K562 (cell line): ENCODE measurements around the gene SNUPN. TPM values are rescaled to one million over a fixed set of nuclear protein-coding genes. Genes with fewer than 3 reads are reported as not detected.

ENCODE experiments used
- ATAC-seq: fragments of 200-7000 bp; cut with Tn5 transposase; 3 replicates; pipeline ENCODE4 v1.9.1; 2020; ENCODE audit warnings: moderate library complexity
- BruUV-seq: library from RNA; stranded (reverse); fragments of 400-500 nt; replicated peaks from 2 replicates; lab custom pipeline; 2021; lab: Mats Ljungman, UMichigan
- CTCF ChIA-PET: fragments of 300-600 bp; formaldehyde crosslinking; extraction: SDS; loops from one replicate; lab custom pipeline; 2021; ENCODE audit warnings: low intra/inter-chr PET ratio; lab: Yijun Ruan, JAX
- POLR2A ChIA-PET: fragments of 300-600, 350-650 bp; sonication (Branson Sonifier 250); formaldehyde crosslinking; extraction: SDS; loops from one replicate; lab custom pipeline; 2021; ENCODE audit warnings: antibody characterized with exemption, inconsistent platforms; lab: Yijun Ruan, JAX
- DNase-seq, 4 experiments: peaks; one replicate each; pipeline versions ENCODE4 v3.0.0 to v3.0.0-alpha.2; 2011 to 2018; ENCODE audit warnings: low spot score in 3 of 4, mixed read lengths in 3 of 4; ENCODE audit errors: extremely low read depth in 1 of 4
- FAIRE-seq: peaks from 2 replicates; lab custom pipeline; 2011; peaks lifted over from hg19 to GRCh38; lab: Jason Lieb, UNC
- H2AFZ ChIP-seq: 2 replicates; pipeline ENCODE4 v1.6.0; 2011; ENCODE audit warnings: low read depth, low read length, control low read depth, inconsistent platforms
- H3K27ac ChIP-seq: fragments of 200-600 bp; 3 replicates; pipeline ENCODE4 v1.8.0; 2011; ENCODE audit warnings: low read depth, mild to moderate bottlenecking, control low read depth, inconsistent platforms, low read length, moderate library complexity, mixed read lengths; ENCODE audit errors: extremely low read depth
- H3K27me3 ChIP-seq, 2 experiments: fragments of 300-600 bp in 1 of 2; 2 replicates in 1 of 2; 3 replicates in 1 of 2; pipeline versions ENCODE4 v1.6.0 to v1.8.0; 2011; ENCODE audit warnings: inconsistent platforms in 2 of 2, low read length in 2 of 2, mild to moderate bottlenecking in 1 of 2, mixed read lengths in 1 of 2, moderate library complexity in 1 of 2; ENCODE audit not compliant: control insufficient read depth in 2 of 2, insufficient read depth in 2 of 2
- H3K36me3 ChIP-seq: fragments of 300-600 bp; 3 replicates; pipeline ENCODE4 v1.8.0; 2011; ENCODE audit warnings: mild to moderate bottlenecking, low read length, inconsistent platforms; ENCODE audit not compliant: control insufficient read depth, insufficient read depth
- H3K4me1 ChIP-seq, 2 experiments: fragments of 200-600 bp in 1 of 2; replicated peaks in 1 of 2; 2 replicates in 1 of 2; 3 replicates in 1 of 2; pipeline versions ENCODE4 v1.5.1 to v1.8.0; 2011; ENCODE audit warnings: inconsistent platforms in 2 of 2, low read length in 2 of 2, mild to moderate bottlenecking in 1 of 2, mixed read lengths in 1 of 2, moderate library complexity in 1 of 2; ENCODE audit not compliant: control insufficient read depth in 2 of 2, insufficient read depth in 2 of 2
- H3K4me2 ChIP-seq: 2 replicates; pipeline ENCODE4 v1.6.1; 2011; ENCODE audit warnings: low read length, control low read depth, inconsistent platforms, mixed read lengths; ENCODE audit not compliant: insufficient read depth
- H3K4me3 ChIP-seq: fragments of 200-600 bp; sonication (generic), shearing (Covaris generic); 2 replicates; pipeline ENCODE4 v1.5.1; 2016; ENCODE audit warnings: control low read depth, inconsistent platforms
- H3K79me2 ChIP-seq: fragments of 200-600 bp; 3 replicates; pipeline ENCODE4 v1.8.0; 2011; ENCODE audit warnings: low read length, inconsistent platforms; ENCODE audit not compliant: control insufficient read depth, insufficient read depth
- H3K9ac ChIP-seq, 2 experiments: 2 replicates each; pipeline versions ENCODE4 v1.6.0 to v1.6.1; 2011; ENCODE audit warnings: low read depth in 2 of 2, low read length in 2 of 2, control low read depth in 1 of 2, inconsistent platforms in 1 of 2, mild to moderate bottlenecking in 1 of 2, mixed read lengths in 1 of 2; ENCODE audit not compliant: insufficient read depth in 1 of 2
- H3K9me1 ChIP-seq: one replicate; pipeline ENCODE4 v1.6.0; 2011; ENCODE audit warnings: inconsistent platforms, mild to moderate bottlenecking, low read length, moderate library complexity; ENCODE audit not compliant: control insufficient read depth, insufficient read depth
- H3K9me3 ChIP-seq: replicated peaks from 2 replicates; pipeline ENCODE4 v1.5.1; 2011; ENCODE audit warnings: low read depth, low read length, inconsistent platforms; ENCODE audit not compliant: control insufficient read depth, insufficient read depth
- H4K20me1 ChIP-seq: replicated peaks from 2 replicates; pipeline ENCODE4 v1.6.1; 2011; ENCODE audit warnings: low read length, inconsistent platforms, mixed read lengths; ENCODE audit not compliant: control insufficient read depth, insufficient read depth
- CAMTA2 ChIP-seq: fragments of 250-450 bp; sonication (Bioruptor Pico); conservative IDR thresholded peaks from 2 replicates; pipeline ENCODE4 v1.5.1; 2022
- JUNB ChIP-seq: fragments of 450-650 bp; formaldehyde crosslinking; conservative IDR thresholded peaks from 2 replicates; pipeline ENCODE4 v1.4.0; 2020; ENCODE audit warnings: mild to moderate bottlenecking
- NR1H2 ChIP-seq: sonication (generic); formaldehyde crosslinking; IDR thresholded peaks from 2 replicates; pipeline ENCODE4 v1.4.0; 2020; ENCODE audit warnings: mild to moderate bottlenecking, missing genetic modification reagents
- PTTG1 ChIP-seq: fragments of 450-650 bp; IDR thresholded peaks from 2 replicates; pipeline ENCODE4 v1.6.1; 2016; ENCODE audit warnings: low read depth, mild to moderate bottlenecking, missing genetic modification characterization, missing compliant biosample characterization
- SAFB2 ChIP-seq: fragments of 200-400 bp; formaldehyde crosslinking; IDR thresholded peaks from 2 replicates; pipeline ENCODE4 v1.6.1; 2018; ENCODE audit warnings: borderline replicate concordance, low read length, low read depth, moderate library complexity; ENCODE audit not compliant: severe bottlenecking
- TRIM24 ChIP-seq, 2 experiments: fragments of 450-650 bp; IDR thresholded peaks; 2 replicates each; pipeline ENCODE4 v1.6.1; 2016
- ZBTB17 ChIP-seq: fragments of 450-650 bp; formaldehyde crosslinking; IDR thresholded peaks from 2 replicates; pipeline ENCODE4 v1.4.0; 2020; ENCODE audit warnings: mild to moderate bottlenecking
- ZFP1 ChIP-seq: fragments of 450-650 bp; formaldehyde crosslinking; IDR thresholded peaks from 2 replicates; pipeline ENCODE4 v1.4.0; 2020; ENCODE audit warnings: mild to moderate bottlenecking, mixed read lengths
- ZNF134 ChIP-seq: fragments of 250-450 bp; sonication (Bioruptor Pico); conservative IDR thresholded peaks from 2 replicates; pipeline ENCODE4 v1.4.0; 2020
- WGBS: fragments of 100-300 bp; shearing (Covaris generic); methylation state at CpG from one replicate; pipeline ENCODE4 v1.1.6; 2016; ENCODE audit warnings: low coverage, mixed read lengths; ENCODE audit not compliant: insufficient coverage; ENCODE audit errors: missing lambda C conversion rate; 5-methylcytosine and 5-hydroxymethylcytosine counted together
- in situ Hi-C: fragments of 300-500 bp; cut with MboI; formaldehyde crosslinking; loops from 4 replicates; pipeline ENCODE4 v1.15.0; 2018; ENCODE audit warnings: inconsistent platforms, mixed read lengths
- intact Hi-C: fragments of 100-400 bp; cut with micrococcal nuclease; formaldehyde crosslinking; loops from 2 replicates; pipeline ENCODE4 v1.14.2; 2022
- polyA plus RNA-seq, 8 experiments: library from polyadenylated mRNA; depleted of rRNA in 4 of 8; stranded (reverse) in 5 of 8; unstranded in 3 of 8; fragments of >200 nt; fragmentation: Nextera tagmentation in 2 of 8; fragmentation: Illumina TruSeq in 1 of 8; extraction: Ambion mirVana in 2 of 8; extraction: Trizol in 1 of 8; gene quantifications; 2 replicates each; pipeline versions ENCODE4 v1.2.1 to v1.2.3, GENCODE V29; 2011 to 2014; ENCODE audit warnings: inconsistent platforms in 1 of 8, missing spikeins in 1 of 8
- total RNA-seq, 7 experiments: library from RNA; depleted of rRNA in 6 of 7; stranded (reverse); fragments of >200 nt in 6 of 7; fragmentation: Illumina TruSeq in 2 of 7; extraction: Trizol in 2 of 7; gene quantifications; 2 replicates each; pipeline versions ENCODE4 v1.2.1 to v1.2.3, GENCODE V29; 2011 to 2021; ENCODE audit warnings: low replicate concordance in 1 of 7
- TF ChIP-seq, protein P1 (sequence below), 2 experiments: fragments of 450-650 bp in 1 of 2; IDR thresholded peaks; 2 replicates each; pipeline ENCODE4 v1.6.1; 2011 to 2017; ENCODE audit warnings: low read depth in 2 of 2, antibody characterized with exemption in 1 of 2, borderline replicate concordance in 1 of 2, low read length in 1 of 2, mild to moderate bottlenecking in 1 of 2, mixed read lengths in 1 of 2; ENCODE audit not compliant: control insufficient read depth in 1 of 2
- TF ChIP-seq, protein P2 (sequence below): sonication (generic); formaldehyde crosslinking; IDR thresholded peaks from 2 replicates; pipeline ENCODE4 v1.8.0; 2022; ENCODE audit warnings: mild to moderate bottlenecking, missing genetic modification reagents
- TF ChIP-seq, protein P3 (sequence below), 2 experiments: IDR thresholded peaks; 2 replicates each; pipeline ENCODE4 v1.6.1; 2012; ENCODE audit warnings: improper control_type of control experiment in 2 of 2, low read depth in 2 of 2, low read length in 2 of 2, borderline replicate concordance in 1 of 2
- TF ChIP-seq, protein P4 (sequence below): fragments of 250-450 bp; sonication (Bioruptor Pico); IDR thresholded peaks from 2 replicates; pipeline ENCODE4 v1.5.0; 2021
- TF ChIP-seq, protein P5 (sequence below), 3 experiments: fragments of 200-800 bp in 1 of 3; sonication (Bioruptor generic) in 1 of 3; sonication (generic) in 1 of 3; formaldehyde crosslinking in 1 of 3; IDR thresholded peaks; 2 replicates each; pipeline versions ENCODE4 v1.6.1 to v1.8.0; 2016 to 2022; ENCODE audit warnings: mild to moderate bottlenecking in 2 of 3, missing compliant biosample characterization in 2 of 3, missing genetic modification characterization in 2 of 3, missing genetic modification reagents in 1 of 3

SNUPN gene
- total and polyA plus RNA-seq, 9 of the 15 experiments (the other 6 are each of a cell fraction or from before 2014, with no cell fraction given), result 32.2 to 78.3 (median 40.0) TPM

DNA sequence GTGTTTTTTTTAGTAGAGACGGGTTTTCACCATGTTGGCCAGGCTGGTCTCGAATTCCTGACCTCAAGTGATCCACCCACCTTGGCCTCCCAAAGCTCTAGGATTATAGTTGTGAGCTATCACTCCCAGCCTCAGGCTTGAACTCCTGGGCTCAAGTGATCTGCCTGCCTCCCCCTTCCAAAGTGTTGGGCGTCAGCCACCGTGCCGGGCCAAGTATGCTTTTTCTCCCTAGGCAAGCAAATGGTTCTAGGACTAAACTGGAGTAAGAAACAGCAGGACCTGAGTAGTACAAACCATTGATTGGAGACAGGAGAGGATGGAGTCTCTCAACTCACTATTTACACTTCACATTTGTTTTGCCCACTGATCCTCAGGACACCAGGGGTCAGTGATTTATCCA lies 41.8 kb downstream of the SNUPN start:
- Histone ChIP-seq H3K27ac (no peak overlapping the region), H3K4me2 (no peak overlapping the region), H3K27me3 (no peaks in the 10 kb centered on the region), H3K4me3 (no peak overlapping the region), H3K36me3 (no peaks in the 10 kb centered on the region), H3K9me3 (no peaks in the 10 kb centered on the region), H3K4me1 (peaks cover 5 to 17% of the 10 kb centered on the region in 2 experiments; a peak in 4 of 5 replicates), H2AFZ (no peak overlapping the region), H3K79me2 (peaks cover 4% of the 10 kb centered on the region; the same call in 2 of the 3 replicates), H3K9ac (no peak overlapping the region; a peak in 1 of 4 replicates), H4K20me1 (no peaks in the 10 kb centered on the region), H3K9me1 (no peaks in the 10 kb centered on the region)
- WGBS, result 16% methylated on average over 5 of the region's 5 CpGs
- BruUV-seq, result no TSS peak
- ChIA-PET POLR2A (interaction anchor here (0.9 kb wide), 1 partner anchor 56 kb away, joined by 4 read pairs; the partner anchor contains the start of gene IMP3), CTCF (no interaction called here)
- no peak for TF ChIP-seq ZNF134
- TF ChIP-seq NR1H2 (CRISPR knock-in tag), result no peak
- TF ChIP-seq, protein P1, sequence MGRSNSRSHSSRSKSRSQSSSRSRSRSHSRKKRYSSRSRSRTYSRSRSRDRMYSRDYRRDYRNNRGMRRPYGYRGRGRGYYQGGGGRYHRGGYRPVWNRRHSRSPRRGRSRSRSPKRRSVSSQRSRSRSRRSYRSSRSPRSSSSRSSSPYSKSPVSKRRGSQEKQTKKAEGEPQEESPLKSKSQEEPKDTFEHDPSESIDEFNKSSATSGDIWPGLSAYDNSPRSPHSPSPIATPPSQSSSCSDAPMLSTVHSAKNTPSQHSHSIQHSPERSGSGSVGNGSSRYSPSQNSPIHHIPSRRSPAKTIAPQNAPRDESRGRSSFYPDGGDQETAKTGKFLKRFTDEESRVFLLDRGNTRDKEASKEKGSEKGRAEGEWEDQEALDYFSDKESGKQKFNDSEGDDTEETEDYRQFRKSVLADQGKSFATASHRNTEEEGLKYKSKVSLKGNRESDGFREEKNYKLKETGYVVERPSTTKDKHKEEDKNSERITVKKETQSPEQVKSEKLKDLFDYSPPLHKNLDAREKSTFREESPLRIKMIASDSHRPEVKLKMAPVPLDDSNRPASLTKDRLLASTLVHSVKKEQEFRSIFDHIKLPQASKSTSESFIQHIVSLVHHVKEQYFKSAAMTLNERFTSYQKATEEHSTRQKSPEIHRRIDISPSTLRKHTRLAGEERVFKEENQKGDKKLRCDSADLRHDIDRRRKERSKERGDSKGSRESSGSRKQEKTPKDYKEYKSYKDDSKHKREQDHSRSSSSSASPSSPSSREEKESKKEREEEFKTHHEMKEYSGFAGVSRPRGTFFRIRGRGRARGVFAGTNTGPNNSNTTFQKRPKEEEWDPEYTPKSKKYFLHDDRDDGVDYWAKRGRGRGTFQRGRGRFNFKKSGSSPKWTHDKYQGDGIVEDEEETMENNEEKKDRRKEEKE (IDR thresholded peaks at IDR 0.05; ENCODE audit: borderline replicate concordance in 1 of 2, control insufficient read depth in 1 of 2, low read depth in 2 of 2, low read length in 1 of 2), result no peak
- TF ChIP-seq, protein P2, sequence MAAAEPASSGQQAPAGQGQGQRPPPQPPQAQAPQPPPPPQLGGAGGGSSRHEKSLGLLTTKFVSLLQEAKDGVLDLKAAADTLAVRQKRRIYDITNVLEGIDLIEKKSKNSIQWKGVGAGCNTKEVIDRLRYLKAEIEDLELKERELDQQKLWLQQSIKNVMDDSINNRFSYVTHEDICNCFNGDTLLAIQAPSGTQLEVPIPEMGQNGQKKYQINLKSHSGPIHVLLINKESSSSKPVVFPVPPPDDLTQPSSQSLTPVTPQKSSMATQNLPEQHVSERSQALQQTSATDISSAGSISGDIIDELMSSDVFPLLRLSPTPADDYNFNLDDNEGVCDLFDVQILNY, result no peak
- TF ChIP-seq SAFB2, result no peak
- TF ChIP-seq PTTG1, result no peak
- TF ChIP-seq ZFP1 (CRISPR knock-in tag), result no peak
- TF ChIP-seq CAMTA2 (CRISPR knock-in tag), result no peak
- no peak for TF ChIP-seq JUNB
- TF ChIP-seq, protein P3, sequence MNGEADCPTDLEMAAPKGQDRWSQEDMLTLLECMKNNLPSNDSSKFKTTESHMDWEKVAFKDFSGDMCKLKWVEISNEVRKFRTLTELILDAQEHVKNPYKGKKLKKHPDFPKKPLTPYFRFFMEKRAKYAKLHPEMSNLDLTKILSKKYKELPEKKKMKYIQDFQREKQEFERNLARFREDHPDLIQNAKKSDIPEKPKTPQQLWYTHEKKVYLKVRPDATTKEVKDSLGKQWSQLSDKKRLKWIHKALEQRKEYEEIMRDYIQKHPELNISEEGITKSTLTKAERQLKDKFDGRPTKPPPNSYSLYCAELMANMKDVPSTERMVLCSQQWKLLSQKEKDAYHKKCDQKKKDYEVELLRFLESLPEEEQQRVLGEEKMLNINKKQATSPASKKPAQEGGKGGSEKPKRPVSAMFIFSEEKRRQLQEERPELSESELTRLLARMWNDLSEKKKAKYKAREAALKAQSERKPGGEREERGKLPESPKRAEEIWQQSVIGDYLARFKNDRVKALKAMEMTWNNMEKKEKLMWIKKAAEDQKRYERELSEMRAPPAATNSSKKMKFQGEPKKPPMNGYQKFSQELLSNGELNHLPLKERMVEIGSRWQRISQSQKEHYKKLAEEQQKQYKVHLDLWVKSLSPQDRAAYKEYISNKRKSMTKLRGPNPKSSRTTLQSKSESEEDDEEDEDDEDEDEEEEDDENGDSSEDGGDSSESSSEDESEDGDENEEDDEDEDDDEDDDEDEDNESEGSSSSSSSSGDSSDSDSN (IDR thresholded peaks at IDR 0.05; ENCODE audit: borderline replicate concordance in 1 of 2, low read depth in 2 of 2, low read length in 2 of 2), result no peak
- no peak for TF ChIP-seq ZBTB17 (CRISPR knock-in tag)
- TF ChIP-seq TRIM24 (IDR thresholded peaks at IDR 0.05), result no peak
- TF ChIP-seq, protein P4, sequence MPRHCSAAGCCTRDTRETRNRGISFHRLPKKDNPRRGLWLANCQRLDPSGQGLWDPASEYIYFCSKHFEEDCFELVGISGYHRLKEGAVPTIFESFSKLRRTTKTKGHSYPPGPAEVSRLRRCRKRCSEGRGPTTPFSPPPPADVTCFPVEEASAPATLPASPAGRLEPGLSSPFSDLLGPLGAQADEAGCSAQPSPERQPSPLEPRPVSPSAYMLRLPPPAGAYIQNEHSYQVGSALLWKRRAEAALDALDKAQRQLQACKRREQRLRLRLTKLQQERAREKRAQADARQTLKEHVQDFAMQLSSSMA (CRISPR knock-in tag), result no peak
- TF ChIP-seq, protein P5, sequence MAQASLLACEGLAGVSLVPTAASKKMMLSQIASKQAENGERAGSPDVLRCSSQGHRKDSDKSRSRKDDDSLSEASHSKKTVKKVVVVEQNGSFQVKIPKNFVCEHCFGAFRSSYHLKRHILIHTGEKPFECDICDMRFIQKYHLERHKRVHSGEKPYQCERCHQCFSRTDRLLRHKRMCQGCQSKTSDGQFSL (CRISPR knock-in tag; IDR thresholded peaks at IDR 0.05), result no peak
- TF ChIP-seq, protein P5 (tag; IDR thresholded peaks at IDR 0.05), result no peak
- ATAC-seq, result no peak
- in situ Hi-C loops, result no loop called here
- intact Hi-C loops, result no loop called here
- no peak for DNase-seq
- peak; percentile 37 for FAIRE-seq
